HG03159 (cell line): ENCODE data around the gene MED12.
A peak's percentile ranks its signal among the peaks of the same experiment; 100 is the strongest.
"Not testable (repeated sequence)": the region's sequence is repeated elsewhere in the genome, so short reads cannot be mapped to it uniquely, and the experiment has no call there.

ENCODE experiments used
- ATAC-seq: cut with Tn5 transposase; IDR thresholded peaks from one replicate; pipeline ENCODE4 v1.9.1; 2021; ENCODE audit warnings: mild to moderate bottlenecking, moderate library complexity; ENCODE audit not compliant: unreplicated experiment

MED12 gene

DNA sequence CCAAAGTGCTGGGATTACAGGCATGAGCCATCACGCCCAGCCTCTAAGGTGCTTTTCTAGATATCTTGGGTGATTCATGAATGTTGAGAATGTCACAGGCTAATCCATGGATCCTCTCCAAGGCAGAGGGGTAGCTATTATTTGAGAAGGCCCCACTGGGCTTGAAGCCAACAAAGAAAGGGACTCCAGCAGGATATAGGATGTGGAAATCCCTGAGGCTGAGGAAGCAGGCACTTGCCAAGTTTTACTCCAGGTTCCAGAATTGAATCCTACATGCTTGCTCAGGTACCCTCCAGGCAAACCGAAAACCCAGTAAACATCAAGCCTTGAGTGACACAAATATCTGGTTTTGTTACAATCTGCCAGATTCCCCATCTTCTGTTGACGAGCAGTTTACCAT lies 42.1 kb downstream of the MED12 start:
- ATAC-seq = no peak

DNA sequence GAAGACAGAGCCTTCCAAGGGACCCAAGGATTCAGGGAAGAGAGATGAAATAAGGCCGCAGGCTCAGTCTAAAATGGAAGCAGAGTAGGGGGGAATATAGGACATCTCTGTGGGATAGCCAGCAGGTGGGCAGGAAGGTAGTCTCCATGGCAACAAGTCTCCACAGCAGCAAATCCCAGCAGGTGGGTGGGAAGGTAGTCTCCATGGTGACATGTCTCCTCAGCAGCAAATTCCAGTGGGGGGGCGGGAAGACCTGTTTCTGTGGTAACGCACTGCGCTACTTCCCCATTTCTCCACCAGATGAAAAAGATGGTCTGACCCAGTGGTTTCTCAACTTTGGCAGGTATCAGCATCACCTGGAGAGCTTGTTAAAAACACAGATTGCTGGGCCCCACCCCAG lies 44.6 kb downstream of the MED12 start:
- no peak for ATAC-seq

DNA sequence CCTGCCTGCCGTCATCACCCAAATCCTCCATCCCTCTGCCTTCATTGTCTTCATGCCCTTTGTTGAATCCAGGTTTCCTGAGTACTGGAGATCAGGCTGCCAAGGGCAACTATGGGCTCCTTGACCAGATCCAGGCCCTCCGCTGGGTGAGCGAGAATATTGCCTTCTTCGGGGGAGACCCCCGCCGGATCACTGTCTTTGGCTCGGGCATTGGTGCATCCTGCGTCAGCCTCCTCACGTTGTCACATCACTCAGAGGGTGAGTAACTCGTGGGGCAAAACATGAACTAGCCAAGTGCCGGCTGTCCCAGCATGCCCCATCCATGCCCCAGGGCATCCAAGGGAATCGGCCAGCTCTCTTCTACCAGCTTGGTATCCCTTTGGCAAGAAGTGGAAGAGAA lies 45.7 kb downstream of the MED12 start:
- ATAC-seq = no peak

DNA sequence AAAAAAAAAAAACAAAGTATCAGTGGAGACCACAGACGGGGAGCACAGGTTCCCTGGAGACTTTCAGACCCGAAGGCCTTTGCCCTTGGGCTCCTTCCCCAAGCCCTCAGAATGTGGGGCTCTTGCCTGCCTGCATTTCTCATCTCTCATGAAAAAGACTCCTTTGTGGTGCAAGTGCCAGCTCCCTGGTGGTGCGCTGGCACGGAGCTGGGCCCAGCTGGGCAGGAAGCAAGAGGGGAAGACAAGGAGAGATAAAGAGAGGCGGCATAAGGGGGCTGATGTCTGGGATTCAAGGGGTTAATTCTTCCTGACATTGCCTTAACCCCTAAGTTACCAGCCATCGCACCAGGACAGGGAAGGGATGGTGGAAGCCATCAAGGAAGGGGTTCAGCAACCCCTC lies 48.1 kb downstream of the MED12 start:
- no peak for ATAC-seq

DNA sequence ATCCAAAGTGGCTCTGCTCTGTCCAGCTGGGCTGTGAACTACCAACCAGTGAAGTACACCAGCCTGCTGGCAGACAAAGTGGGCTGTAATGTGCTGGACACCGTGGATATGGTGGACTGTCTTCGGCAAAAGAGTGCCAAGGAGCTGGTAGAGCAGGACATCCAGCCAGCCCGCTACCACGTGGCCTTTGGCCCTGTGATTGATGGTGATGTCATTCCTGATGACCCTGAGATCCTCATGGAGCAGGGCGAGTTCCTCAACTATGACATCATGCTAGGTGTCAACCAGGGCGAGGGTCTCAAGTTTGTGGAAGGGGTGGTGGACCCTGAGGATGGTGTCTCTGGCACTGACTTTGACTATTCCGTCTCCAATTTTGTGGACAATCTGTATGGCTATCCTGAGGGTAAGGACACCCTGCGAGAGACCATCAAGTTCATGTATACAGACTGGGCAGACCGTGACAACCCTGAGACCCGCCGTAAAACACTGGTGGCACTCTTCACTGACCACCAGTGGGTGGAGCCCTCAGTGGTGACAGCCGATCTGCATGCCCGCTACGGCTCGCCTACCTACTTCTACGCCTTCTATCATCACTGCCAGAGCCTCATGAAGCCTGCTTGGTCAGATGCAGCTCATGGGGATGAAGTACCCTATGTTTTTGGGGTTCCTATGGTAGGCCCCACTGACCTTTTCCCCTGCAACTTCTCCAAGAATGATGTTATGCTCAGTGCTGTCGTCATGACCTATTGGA lies 48.8 kb downstream of the MED12 start:
- no peak for ATAC-seq

DNA sequence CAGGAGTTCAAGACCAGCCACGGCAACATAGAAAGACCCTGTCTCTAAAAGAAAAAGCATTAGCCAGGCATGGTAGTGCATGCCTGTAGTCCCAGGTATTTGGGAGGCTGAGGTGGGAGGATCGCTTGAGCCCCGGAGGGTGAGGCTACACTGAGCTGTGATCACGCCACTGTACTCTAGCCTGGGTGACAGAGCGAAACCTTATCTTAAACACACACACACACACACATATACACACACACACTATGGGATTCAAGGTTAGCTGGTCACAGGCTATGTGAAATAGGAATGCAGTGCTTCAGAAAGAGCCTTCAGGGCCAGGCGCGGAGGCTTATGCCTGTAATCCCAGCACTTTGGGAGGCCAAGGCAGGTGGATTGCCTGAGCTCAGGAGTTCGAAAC lies 49.7 kb downstream of the MED12 start:
- ATAC-seq = no peak

DNA sequence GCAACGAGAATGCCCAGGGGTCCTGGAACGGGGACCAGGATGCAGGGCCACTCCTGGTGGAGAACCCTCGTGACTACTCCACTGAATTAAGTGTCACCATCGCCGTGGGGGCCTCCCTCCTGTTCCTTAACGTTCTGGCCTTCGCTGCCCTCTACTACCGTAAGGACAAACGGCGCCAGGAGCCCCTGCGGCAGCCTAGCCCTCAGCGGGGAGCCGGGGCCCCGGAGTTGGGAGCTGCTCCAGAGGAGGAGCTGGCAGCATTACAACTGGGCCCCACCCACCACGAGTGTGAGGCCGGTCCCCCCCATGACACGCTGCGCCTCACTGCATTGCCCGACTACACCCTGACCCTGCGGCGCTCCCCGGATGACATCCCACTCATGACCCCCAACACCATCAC lies 51.2 kb downstream of the MED12 start:
- no peak for ATAC-seq

DNA sequence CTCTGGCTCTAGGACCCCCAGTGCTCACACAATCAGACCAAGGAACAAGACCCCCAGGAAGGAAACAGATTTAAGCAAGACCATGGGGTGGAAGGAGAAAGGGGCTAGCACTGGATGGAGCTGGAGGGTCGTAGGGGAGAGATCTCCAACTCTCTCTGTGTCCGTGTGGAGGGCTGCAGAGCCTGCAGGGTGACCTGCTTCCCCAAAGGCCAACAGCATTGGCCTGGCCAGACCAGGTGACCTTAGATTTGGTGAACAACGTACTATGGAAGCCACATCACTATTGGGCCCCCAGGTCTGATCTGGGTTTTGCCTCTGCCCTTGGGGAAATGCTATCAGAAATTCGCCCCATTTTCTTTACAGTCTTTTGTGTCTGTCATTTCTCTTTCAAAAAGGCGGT lies 52.3 kb downstream of the MED12 start:
- no peak for ATAC-seq

DNA sequence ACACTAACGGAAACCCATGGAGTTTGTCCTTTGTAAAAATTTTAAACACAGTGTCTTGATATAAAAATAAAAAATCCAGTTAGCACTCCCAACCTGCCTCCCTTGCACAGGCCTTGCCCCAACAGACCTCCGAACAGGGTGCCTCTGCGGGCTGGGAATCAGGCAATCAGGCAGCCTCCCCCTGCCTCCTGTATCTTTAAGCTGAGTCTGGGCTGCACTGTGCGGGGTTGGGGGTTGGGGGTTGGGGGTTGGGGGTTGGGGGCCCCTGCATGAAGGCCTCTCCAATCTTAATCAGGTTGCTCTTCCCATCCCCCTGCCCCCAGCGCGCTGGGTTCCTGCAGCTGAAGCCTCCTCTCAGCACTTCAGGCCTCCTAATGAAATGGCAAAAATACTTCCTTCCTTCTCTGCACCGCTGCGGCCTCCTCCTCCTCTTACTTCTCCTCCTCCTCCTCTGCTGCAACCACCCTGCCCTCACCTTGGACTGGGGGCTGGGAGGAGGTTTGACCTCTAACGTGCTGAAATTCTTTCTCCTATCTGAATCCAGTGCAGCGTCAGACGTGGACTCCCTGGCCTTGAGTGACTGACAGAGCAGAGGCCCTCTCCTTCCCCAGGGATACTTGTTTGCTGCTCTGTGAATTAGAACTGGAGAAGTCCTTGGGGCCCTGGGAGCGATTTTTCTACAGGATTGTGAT lies 52.9 kb downstream of the MED12 start:
- no peak for ATAC-seq

DNA sequence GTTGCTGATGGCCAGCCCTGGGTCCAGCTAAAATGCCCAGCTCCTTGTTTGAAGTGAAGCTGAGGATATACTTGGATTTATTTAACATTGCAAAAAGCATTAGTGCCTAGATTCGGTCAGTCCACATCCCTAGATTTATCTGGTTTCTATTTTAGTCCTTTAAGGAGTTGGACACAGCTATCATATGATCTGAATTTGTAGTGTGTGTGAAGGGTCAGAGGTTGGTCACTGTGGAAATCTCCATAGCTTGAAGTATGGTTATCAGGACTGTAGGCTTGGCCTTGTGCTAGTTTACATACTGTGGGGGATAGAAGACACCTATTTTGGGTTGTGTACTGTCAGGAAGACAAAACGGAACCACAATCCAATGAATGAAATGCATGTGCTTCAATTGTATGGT lies 55.0 kb downstream of the MED12 start:
- no peak for ATAC-seq

DNA sequence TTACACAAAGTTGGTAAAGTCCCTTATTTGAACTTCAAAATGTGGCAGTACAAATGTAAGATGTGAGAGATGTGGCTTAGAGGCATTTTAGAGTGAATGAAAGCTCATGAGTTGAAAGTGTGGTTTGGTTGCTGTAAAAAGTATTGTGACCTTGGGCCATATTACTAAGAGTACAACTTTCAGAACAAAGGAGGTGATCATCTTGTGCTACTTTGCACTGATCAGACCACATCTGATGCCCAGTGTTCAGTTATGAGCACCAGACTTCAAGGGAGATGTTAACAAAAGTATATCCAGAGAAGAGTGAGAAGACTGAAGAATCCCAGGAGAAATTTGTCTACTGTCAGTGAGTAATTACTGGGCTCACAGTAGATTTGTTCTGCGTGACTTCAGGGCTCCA lies 56.4 kb downstream of the MED12 start:
- no peak for ATAC-seq

DNA sequence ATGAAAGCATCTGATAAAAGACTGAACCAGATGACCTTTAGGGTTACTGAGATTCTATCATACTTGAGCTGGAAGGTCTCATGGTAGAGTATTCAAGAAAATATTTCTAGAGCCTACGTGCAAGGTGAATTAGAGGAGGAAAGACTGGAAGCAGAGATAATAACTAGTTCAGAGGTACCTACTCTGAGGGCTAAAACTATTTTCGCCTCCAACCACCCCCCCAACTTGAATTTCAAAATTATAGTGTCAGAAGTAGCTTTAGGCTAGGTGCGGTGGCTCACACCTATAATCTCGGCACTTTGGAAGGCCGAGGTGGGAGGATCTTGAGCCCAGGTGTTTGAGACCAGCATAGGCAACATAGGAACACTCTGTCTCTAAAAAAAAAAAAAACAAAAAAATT lies 57.1 kb downstream of the MED12 start:
- no peak for ATAC-seq

DNA sequence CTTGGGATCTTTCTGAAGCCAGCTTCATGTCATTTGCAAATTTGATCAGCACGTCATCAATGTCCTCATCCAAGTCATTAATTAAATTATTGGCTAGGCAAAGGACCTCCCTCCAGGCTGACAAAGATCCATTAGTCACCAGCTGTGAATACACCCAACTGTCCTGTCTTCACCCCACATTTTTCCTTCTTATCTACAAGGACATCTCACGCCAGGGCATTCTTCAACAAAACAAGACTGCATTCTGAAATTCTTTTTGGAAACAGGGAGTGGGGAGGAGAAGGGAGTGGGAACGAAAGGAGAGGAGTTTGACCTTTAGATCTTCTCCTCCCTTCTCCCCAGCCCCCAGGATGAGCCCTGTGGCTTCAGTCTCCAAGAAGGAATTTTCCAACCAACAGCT lies 58.9 kb downstream of the MED12 start:
- ATAC-seq = no peak

DNA sequence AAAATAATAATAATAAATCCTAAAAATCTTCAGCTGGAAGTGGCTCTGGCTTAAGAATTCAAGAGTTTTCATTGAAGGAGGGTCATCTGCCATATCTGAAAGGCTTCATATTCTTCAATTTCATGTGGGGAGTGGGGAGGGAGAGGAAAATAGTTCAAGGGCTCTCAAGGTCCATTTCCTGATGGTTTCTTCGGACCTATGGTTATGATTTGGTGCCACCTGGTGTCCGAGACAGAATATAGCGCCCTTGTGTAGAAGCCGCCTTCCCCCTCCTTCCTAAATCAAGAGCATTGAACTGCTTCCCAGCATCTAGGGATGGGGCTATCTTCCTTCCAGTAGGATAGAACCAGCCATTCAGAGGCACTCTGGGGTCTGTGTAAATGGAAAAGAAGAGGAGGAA lies 60.5 kb downstream of the MED12 start:
- no peak for ATAC-seq

DNA sequence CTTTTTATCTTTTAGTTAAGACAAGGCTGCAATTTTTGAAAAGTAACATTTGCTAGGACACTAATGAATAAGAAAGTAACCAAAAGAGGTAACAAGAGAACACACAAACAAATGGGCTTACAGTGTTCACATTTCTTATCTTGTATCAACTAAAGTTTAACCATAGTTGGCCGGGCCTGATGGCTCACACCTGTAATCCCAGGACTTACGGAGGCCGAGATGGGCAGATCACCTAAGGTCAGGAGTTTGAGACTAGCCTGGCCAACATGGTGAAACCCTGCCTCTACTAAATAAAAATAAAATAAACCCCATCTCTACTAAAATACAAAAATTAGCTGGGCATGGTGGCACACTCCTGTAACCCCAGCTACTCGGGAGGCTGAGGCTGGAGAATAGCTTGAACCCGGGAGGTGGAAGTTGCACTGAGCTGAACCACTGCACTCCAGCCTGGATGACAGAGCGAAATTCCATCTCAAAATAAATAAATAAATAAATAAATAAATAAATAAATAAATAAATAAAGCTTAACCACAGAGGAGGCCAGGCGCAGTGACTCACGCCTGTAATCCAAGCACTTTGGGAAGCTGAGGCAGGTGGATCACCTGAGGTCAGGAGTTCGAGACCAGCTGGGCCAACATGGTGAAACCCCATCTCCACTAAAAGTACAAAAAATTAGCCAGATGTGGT lies 62.3 kb downstream of the MED12 start:
- not testable (repeated sequence) for ATAC-seq

DNA sequence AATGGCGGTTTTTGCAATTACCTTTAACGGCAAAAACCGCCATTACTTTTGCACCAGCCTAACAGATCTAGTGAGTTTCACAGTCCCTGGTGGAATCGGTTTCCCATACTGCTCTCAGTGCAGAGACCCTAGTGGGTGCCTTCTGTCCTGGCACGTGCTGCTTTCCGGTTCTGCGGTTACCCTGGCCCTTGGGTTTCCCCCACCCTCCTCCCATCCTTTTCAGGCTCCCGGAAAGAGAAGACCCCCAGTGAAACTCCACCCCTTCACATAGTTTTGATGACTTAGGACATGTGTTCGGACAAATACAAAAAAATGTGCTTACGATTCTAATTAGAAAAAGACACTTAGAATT lies 63.1 kb downstream of the MED12 start:
- ATAC-seq = peak; percentile 31

DNA sequence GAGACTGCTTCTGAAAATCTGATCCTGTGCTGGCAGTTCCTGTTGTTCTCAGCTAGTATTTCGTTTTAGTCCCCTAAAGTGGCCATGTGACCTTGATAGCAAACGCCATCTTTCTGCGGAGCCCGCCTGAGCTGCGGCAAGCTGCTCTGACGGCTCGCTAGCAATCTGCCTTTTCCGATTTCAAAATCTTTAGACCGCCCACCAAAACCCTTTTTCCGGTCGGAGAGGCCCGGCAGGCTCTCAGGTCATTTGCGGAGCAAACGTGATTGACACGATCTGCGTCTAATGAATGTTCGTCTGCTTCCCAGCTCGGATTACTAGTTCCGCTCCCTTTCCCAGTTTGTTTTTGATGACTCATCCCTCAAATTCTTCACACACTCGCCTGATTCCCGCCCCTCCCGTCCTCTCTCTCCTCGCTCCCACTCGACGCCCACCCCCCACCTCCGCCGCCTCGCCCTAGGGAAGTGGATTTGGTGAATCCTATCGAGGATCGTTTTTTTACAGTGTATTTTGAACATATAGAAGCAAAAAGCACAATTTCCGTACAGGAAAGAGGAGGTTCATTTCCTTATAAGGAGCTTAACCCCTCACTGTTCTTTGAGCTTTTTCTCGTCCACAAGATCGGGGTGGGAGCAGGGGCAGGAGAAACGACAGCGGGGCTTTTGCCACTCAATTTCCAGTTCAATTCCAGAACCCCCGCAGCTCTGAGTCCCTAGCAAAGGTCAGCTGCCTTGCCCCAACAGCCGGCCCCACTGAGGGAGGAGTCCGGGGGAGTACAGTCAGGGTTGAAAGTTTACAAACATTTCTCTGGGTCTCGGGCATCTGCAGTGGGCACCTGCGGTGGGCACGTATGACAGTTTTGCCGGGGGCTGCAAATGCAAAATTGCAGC lies 63.8 kb downstream of the MED12 start:
- ATAC-seq = peak; percentile 85

DNA sequence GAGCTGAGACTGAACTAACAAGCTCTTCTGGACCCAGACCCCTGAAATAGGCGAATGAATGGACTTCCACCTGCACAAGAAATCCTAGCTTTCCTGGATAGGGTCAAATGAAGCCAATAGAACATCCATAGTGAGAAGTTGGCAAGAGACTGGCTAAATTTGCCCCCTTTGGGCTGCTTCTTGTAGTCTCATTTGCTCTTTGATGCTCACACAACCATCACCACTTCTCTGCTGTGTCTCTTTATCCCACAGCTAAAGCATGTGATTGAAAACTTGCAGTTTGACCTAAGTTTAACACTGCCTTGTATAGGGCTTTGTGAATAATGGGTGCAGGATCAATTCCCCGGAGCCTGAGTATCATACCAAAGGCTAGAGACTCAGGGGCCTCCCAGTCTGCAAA lies 64.5 kb downstream of the MED12 start:
- ATAC-seq = no peak

DNA sequence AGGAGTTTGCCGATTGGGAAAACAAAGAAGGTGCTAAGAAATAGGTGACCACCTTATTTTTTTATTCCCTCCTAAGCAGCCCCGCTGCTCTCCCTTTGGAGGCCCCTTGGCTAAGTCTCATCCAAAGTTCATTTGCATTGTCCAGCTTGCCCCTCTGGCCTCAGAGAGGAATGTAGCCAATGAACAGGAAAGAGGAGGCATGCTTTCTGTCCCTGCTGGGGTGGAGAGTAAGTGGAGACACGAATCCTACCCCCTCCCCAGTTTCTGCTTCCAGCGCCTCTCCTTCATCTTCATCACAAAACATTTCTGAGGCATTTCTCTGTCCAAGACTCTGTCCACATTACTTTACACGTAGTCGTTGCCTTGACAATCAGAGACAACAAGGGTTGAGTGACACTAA lies 64.9 kb downstream of the MED12 start:
- no peak for ATAC-seq

DNA sequence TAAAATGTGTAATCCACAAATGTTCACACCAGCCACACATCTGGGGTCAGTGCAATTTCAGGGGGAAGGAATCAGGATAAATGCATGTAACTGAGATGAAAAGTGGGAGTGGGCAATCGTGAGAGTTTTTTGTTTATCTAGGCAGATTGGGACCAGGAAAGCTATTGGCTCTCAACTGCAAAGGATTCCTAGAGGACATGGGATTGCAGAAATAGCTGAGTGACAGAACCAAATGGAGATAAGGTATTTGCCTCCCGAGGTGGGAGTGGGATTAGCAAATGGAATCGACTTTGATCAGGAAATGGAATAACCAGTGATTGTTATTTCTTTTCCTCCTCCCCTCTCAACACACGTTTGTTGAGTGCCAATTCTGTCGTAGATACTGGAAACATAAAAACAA lies 65.7 kb downstream of the MED12 start:
- no peak for ATAC-seq

DNA sequence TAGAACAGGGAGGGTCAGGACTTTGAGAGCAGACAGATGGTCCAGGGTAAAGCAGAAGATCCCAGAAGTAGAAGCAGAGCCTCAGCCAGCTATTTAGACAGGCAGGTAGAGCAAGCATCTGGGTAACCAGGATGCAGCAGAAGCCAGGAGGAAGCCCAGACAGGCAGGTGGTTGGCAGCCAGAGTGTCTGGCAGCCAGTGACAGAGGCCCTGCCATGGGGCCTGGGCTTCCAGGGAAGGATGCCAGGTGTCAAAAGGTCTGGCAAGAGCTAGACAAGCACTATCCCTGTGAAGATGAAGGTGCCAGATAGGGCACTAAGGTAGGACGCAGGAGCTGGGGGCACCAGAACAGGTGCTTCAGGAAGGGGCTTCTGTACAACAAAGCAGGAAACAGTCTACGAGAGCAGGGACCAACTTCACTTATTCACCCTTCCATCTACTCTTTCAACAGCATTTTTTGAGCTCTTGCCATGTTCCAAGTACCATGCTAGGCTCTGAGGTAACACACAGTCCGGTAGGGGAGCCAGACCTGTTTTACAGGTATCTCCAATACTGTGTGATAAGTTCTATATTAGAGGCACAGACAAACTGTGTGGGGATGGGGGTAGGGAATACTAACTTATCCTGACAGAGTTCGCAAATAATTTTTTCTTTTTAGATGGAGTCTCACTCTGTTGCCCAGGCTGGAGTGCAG lies 66.6 kb downstream of the MED12 start:
- ATAC-seq = no peak
